Tibial nerve (tissue), 3 donors: ENCODE measurements around the gene SSPN.

Source experiments
- CTCF ChIP-seq, 5 experiments: fragments of 200-600 bp in 3 of 5; fragments of 450-650 bp in 2 of 5; sonication (generic) in 3 of 5; IDR thresholded peaks; one replicate each; pipeline ENCODE4 v1.5.1; 2016 to 2019; ENCODE audit warnings: antibody characterized with exemption in 5 of 5, mild to moderate bottlenecking in 3 of 5, moderate library complexity in 2 of 5
- POLR2A ChIP-seq, 2 donors: fragments of 450-650 bp; IDR thresholded peaks; one replicate each; pipeline ENCODE4 v1.6.1; 2017; ENCODE audit warnings: antibody characterized with exemption in 2 of 2, mild to moderate bottlenecking in 2 of 2, moderate library complexity in 2 of 2

- TF ChIP-seq CTCF (IDR thresholded peaks at IDR 0.05) = no peak
- TF ChIP-seq POLR2A (IDR thresholded peaks at IDR 0.05) = no peak
Observed at GRCh38 chr12:26229910-26230309, 34.5 kb downstream of the SSPN start.
